GM23248 (cell line): Measurements from ENCODE around the gene PTPRN2. TPM values are rescaled to one million over a fixed set of nuclear protein-coding genes. Genes with fewer than 3 reads are reported as not detected.

Experiments
- DNase-seq: peaks from one replicate; pipeline ENCODE4 v3.0.0-alpha.2; 2015
- H2AFZ ChIP-seq: fragments of 200-600 bp; sonication (generic); 2 replicates; pipeline ENCODE4 v1.6.1; 2016; ENCODE audit warnings: antibody characterized with exemption
- H3F3A ChIP-seq: fragments of 200-600 bp; sonication (generic); 2 replicates; pipeline ENCODE4 v1.6.1; 2016; ENCODE audit warnings: mild to moderate bottlenecking, antibody characterized with exemption, mixed run types; ENCODE audit not compliant: insufficient read depth
- H3K27ac ChIP-seq: fragments of 200-600 bp; sonication (generic); 2 replicates; pipeline ENCODE4 v1.5.1; 2016; ENCODE audit warnings: mild to moderate bottlenecking
- H3K27me3 ChIP-seq: fragments of 200-600 bp; sonication (generic); replicated peaks from 2 replicates; pipeline ENCODE4 v1.6.1; 2016; ENCODE audit warnings: mild to moderate bottlenecking; ENCODE audit not compliant: insufficient read depth
- H3K36me3 ChIP-seq: fragments of 200-600 bp; sonication (generic); 2 replicates; pipeline ENCODE4 v1.6.1; 2016; ENCODE audit warnings: low read depth, mild to moderate bottlenecking
- H3K4me1 ChIP-seq: fragments of 200-600 bp; sonication (generic); 2 replicates; pipeline ENCODE4 v1.6.1; 2016; ENCODE audit warnings: mild to moderate bottlenecking; ENCODE audit not compliant: insufficient read depth
- H3K4me2 ChIP-seq: fragments of 200-600 bp; sonication (generic); one replicate; pipeline ENCODE4 v1.6.1; 2016; ENCODE audit warnings: mild to moderate bottlenecking; ENCODE audit not compliant: unreplicated experiment
- H3K4me3 ChIP-seq: fragments of 200-600 bp; sonication (generic); 2 replicates; pipeline ENCODE4 v1.5.1; 2016; ENCODE audit warnings: mild to moderate bottlenecking
- H3K79me2 ChIP-seq: fragments of 200-600 bp; sonication (generic); 2 replicates; pipeline ENCODE4 v1.6.1; 2016; ENCODE audit warnings: mild to moderate bottlenecking; ENCODE audit not compliant: insufficient read depth
- H3K9ac ChIP-seq: fragments of 200-600 bp; sonication (generic); 2 replicates; pipeline ENCODE4 v1.6.1; 2016; ENCODE audit warnings: mild to moderate bottlenecking
- H3K9me2 ChIP-seq: fragments of 200-600 bp; sonication (generic); 2 replicates; pipeline ENCODE4 v1.6.1; 2016; ENCODE audit warnings: mixed run types, mild to moderate bottlenecking, moderate library complexity; ENCODE audit not compliant: insufficient read depth
- H3K9me3 ChIP-seq: fragments of 200-600 bp; sonication (generic); one replicate; pipeline ENCODE4 v1.6.1; 2017; ENCODE audit warnings: low read depth
- H4K20me1 ChIP-seq: fragments of 200-600 bp; sonication (generic); 2 replicates; pipeline ENCODE4 v1.6.0; 2016; ENCODE audit not compliant: insufficient read depth
- EZH2 ChIP-seq: fragments of 200-600 bp; sonication (generic); IDR thresholded peaks from 2 replicates; pipeline ENCODE4 v1.6.1; 2018; ENCODE audit warnings: antibody characterized with exemption, mild to moderate bottlenecking; ENCODE audit not compliant: insufficient read depth, poor library complexity, severe bottlenecking
- EZH2phosphoT487 ChIP-seq: fragments of 200-600 bp; sonication (generic); IDR thresholded peaks from 2 replicates; pipeline ENCODE4 v1.6.1; 2018; ENCODE audit warnings: antibody characterized with exemption, moderate library complexity, mild to moderate bottlenecking, low read depth; ENCODE audit not compliant: insufficient read depth
- WGBS, 2 experiments: methylation state at CpG; one replicate each; pipeline ENCODE4 v1.1.6; 2015 to 2017; ENCODE audit warnings: low lambda C conversion rate in 2 of 2, low coverage in 1 of 2; ENCODE audit errors: missing lambda C conversion rate in 2 of 2; 5-methylcytosine and 5-hydroxymethylcytosine counted together
- in situ Hi-C: fragments of 300-500 bp; cut with MboI; formaldehyde crosslinking; loops from 2 replicates; pipeline ENCODE4 v1.15.0; 2020
- polyA plus RNA-seq: library from polyadenylated mRNA; unstranded; fragments of >200 nt; fragmentation: Nextera tagmentation; extraction: Ambion mirVana; gene quantifications from 2 replicates; pipeline ENCODE4 v1.2.1, GENCODE V29; 2016
- total RNA-seq: library from RNA; depleted of rRNA; stranded (reverse); fragments of >200 nt; shearing (Covaris generic); gene quantifications from 2 replicates; pipeline ENCODE4 v1.2.3, GENCODE V29; 2014

PTPRN2 gene
- total and polyA plus RNA-seq, 2 experiments from 2014 or later, result 0.13 TPM; not detected in 1

- Histone ChIP-seq H3K4me2 (no peak overlapping the region), H3F3A (no peaks in the 10 kb centered on the region), H3K9me2 (no peaks in the 10 kb centered on the region), H4K20me1 (no peaks in the 10 kb centered on the region), H3K27ac (no peak overlapping the region), H3K9ac (no peak overlapping the region), H3K79me2 (no peaks in the 10 kb centered on the region), H3K4me1 (no peaks in the 10 kb centered on the region), H3K27me3 (no peaks in the 10 kb centered on the region), H3K4me3 (no peak overlapping the region), H3K36me3 (no peaks in the 10 kb centered on the region), H3K9me3 (no peaks in the 10 kb centered on the region), H2AFZ (no peak overlapping the region)
- WGBS, 2 experiments, result 43 to 44% methylated on average over 18 of the region's 18 CpGs
- in situ Hi-C loops, result no loop called here
- no peak for TF ChIP-seq EZH2
- no peak for TF ChIP-seq EZH2phosphoT487
- DNase-seq, result no peak
These were observed 514.5 kb downstream of the PTPRN2 start for GRCh38 chr7:158072991-158073730.

- no peaks in the 10 kb centered on the region for H3K9me2 ChIP-seq
- 38 to 47% methylated on average over 6 to 21 of the region's 21 CpGs for WGBS, 2 experiments
- no peak overlapping the region for H3K4me3 ChIP-seq
- no peaks in the 10 kb centered on the region for H3K27me3 ChIP-seq
- no peaks in the 10 kb centered on the region for H3K4me1 ChIP-seq
- no peak overlapping the region for H3K27ac ChIP-seq
- H3K9ac ChIP-seq, result no peak overlapping the region
- H3K9me3 ChIP-seq, result no peaks in the 10 kb centered on the region
- no peak overlapping the region for H3K4me2 ChIP-seq
- H2AFZ ChIP-seq, result no peak overlapping the region
- TF ChIP-seq EZH2, result no peak
- no peak for TF ChIP-seq EZH2phosphoT487
- H3K36me3 ChIP-seq, result no peaks in the 10 kb centered on the region
- no peaks in the 10 kb centered on the region for H3K79me2 ChIP-seq
- DNase-seq, result no peak
- H4K20me1 ChIP-seq, result no peaks in the 10 kb centered on the region
- no peaks in the 10 kb centered on the region for H3F3A ChIP-seq
- in situ Hi-C loops, result no loop called here
These were observed 517.3 kb downstream of the PTPRN2 start for GRCh38 chr7:158070222-158070920.

GRCh38 chr7:158068853-158069252, 518.8 kb downstream of the PTPRN2 start:
- H3K9me2 ChIP-seq, result no peaks in the 10 kb centered on the region
- no peak overlapping the region for H2AFZ ChIP-seq
- in situ Hi-C loops, result no loop called here
- WGBS, 2 experiments, result 70 to 75% methylated on average over 9 of the region's 9 CpGs
- no peak overlapping the region for H3K4me3 ChIP-seq
- no peak for DNase-seq
- H3K36me3 ChIP-seq, result no peaks in the 10 kb centered on the region
- no peaks in the 10 kb centered on the region for H3F3A ChIP-seq
- no peak overlapping the region for H3K9ac ChIP-seq
- no peaks in the 10 kb centered on the region for H3K9me3 ChIP-seq
- TF ChIP-seq EZH2phosphoT487 (no peak), EZH2 (no peak)
- H3K79me2 ChIP-seq, result no peaks in the 10 kb centered on the region
- no peaks in the 10 kb centered on the region for H3K27me3 ChIP-seq
- no peak overlapping the region for H3K27ac ChIP-seq
- no peaks in the 10 kb centered on the region for H3K4me1 ChIP-seq
- no peak overlapping the region for H3K4me2 ChIP-seq
- H4K20me1 ChIP-seq, result no peaks in the 10 kb centered on the region

GRCh38 chr7:158067931-158068482, 519.6 kb downstream of the PTPRN2 start:
- Histone ChIP-seq H3K9me3 (no peaks in the 10 kb centered on the region), H3K36me3 (no peaks in the 10 kb centered on the region), H4K20me1 (no peaks in the 10 kb centered on the region), H3F3A (no peaks in the 10 kb centered on the region), H3K9me2 (no peaks in the 10 kb centered on the region), H3K79me2 (no peaks in the 10 kb centered on the region), H2AFZ (no peak overlapping the region), H3K27ac (no peak overlapping the region), H3K4me2 (no peak overlapping the region), H3K4me1 (no peaks in the 10 kb centered on the region), H3K27me3 (no peaks in the 10 kb centered on the region), H3K9ac (no peak overlapping the region), H3K4me3 (no peak overlapping the region)
- 32 to 41% methylated on average over 9 to 14 of the region's 14 CpGs for WGBS, 2 experiments
- in situ Hi-C loops, result no loop called here
- DNase-seq, result no peak
- TF ChIP-seq EZH2phosphoT487, result no peak
- TF ChIP-seq EZH2, result no peak
